Caco-2 (cell line): ENCODE results near the gene PLEKHA1. TPM values are rescaled to one million over a fixed set of nuclear protein-coding genes. Genes with fewer than 3 reads are reported as not detected.

Experiments
- BruUV-seq: library from RNA; stranded (reverse); fragments of 400-500 nt; replicated peaks from 2 replicates; lab custom pipeline; 2021; lab: Mats Ljungman, UMichigan
- CTCF ChIA-PET: fragments of 300-600 bp; sonication (Branson Sonifier 250); formaldehyde crosslinking; loops from one replicate; lab custom pipeline; 2022; ENCODE audit warnings: antibody characterized with exemption; lab: Charles Lee
- POLR2A ChIA-PET: fragments of 300-600 bp; sonication (Branson Sonifier 250); formaldehyde crosslinking; loops from one replicate; lab custom pipeline; 2022; ENCODE audit warnings: antibody characterized with exemption; lab: Charles Lee
- DNase-seq, 2 experiments: peaks; one replicate each; pipeline versions ENCODE4 v3.0.0 to v3.0.0-alpha.2; 2020 to 2022
- H3K27me3 ChIP-seq: replicated peaks from 2 replicates; pipeline ENCODE4 v1.6.0; 2011; ENCODE audit warnings: low read length; ENCODE audit not compliant: control insufficient read depth, insufficient read depth
- H3K36me3 ChIP-seq: 2 replicates; pipeline ENCODE4 v1.5.1; 2011; ENCODE audit warnings: low read length; ENCODE audit not compliant: control insufficient read depth, insufficient read depth
- H3K4me1 ChIP-seq: fragments of 250-450 bp; sonication (Bioruptor Pico); 2 replicates; pipeline ENCODE4 v1.5.1; 2020; ENCODE audit warnings: mild to moderate bottlenecking
- H3K4me3 ChIP-seq: 2 replicates; pipeline ENCODE4 v1.5.1; 2011; ENCODE audit warnings: low read depth, mild to moderate bottlenecking, control low read depth, low read length
- H3K9me3 ChIP-seq: fragments of 250-450 bp; sonication (Bioruptor Pico); 2 replicates; pipeline ENCODE4 v1.5.1; 2020; ENCODE audit warnings: mild to moderate bottlenecking, moderate library complexity
- H3K27ac Mint-ChIP-seq: one replicate; pipeline ENCODE4 v1.8.0; 2022; ENCODE audit warnings: mixed read lengths; ENCODE audit not compliant: unreplicated experiment
- H3K27me3 Mint-ChIP-seq: one replicate; pipeline ENCODE4 v1.8.0; 2022; ENCODE audit warnings: mixed read lengths; ENCODE audit not compliant: insufficient read depth, unreplicated experiment
- H3K36me3 Mint-ChIP-seq: one replicate; pipeline ENCODE4 v1.8.0; 2022; ENCODE audit warnings: mild to moderate bottlenecking, mixed read lengths; ENCODE audit not compliant: insufficient read depth, unreplicated experiment
- H3K4me1 Mint-ChIP-seq: one replicate; pipeline ENCODE4 v1.8.0; 2022; ENCODE audit warnings: low read depth, mixed read lengths; ENCODE audit not compliant: unreplicated experiment
- H3K4me3 Mint-ChIP-seq: one replicate; pipeline ENCODE4 v1.8.0; 2022; ENCODE audit warnings: mild to moderate bottlenecking, moderate library complexity, mixed read lengths; ENCODE audit not compliant: unreplicated experiment
- H3K9me3 Mint-ChIP-seq: one replicate; pipeline ENCODE4 v1.8.0; 2022; ENCODE audit warnings: mixed read lengths; ENCODE audit not compliant: unreplicated experiment
- intact Hi-C: fragments of 100-400 bp; cut with micrococcal nuclease; formaldehyde crosslinking; loops from one replicate; pipeline ENCODE4 v1.10.0; 2022; ENCODE audit not compliant: unreplicated experiment
- microRNA-seq: library from miRNA; unstranded; fragments of <30 nt; microRNA quantifications from one replicate; pipeline ENCODE4 v1.2.0, GENCODE V29; 2022
- total RNA-seq: library from RNA; stranded (reverse); gene quantifications from 2 replicates; pipeline ENCODE4 v1.2.3, GENCODE V29; 2022
- TF ChIP-seq, protein P1 (sequence below), 2 experiments: fragments of 200-600 bp in 1 of 2; IDR thresholded peaks; 1 replicate in 1 of 2; 2 replicates in 1 of 2; pipeline versions ENCODE4 v1.5.1 to v1.8.0; 2011 to 2022; ENCODE audit warnings: antibody characterized with exemption in 1 of 2, control low read depth in 1 of 2, inconsistent platforms in 1 of 2, low read depth in 1 of 2, low read length in 1 of 2, mild to moderate bottlenecking in 1 of 2, moderate library complexity in 1 of 2; ENCODE audit not compliant: insufficient read depth in 1 of 2, severe bottlenecking in 1 of 2, unreplicated experiment in 1 of 2

PLEKHA1 gene
- total RNA-seq, 1 experiment from 2014 or later: 48.4 TPM

DNA sequence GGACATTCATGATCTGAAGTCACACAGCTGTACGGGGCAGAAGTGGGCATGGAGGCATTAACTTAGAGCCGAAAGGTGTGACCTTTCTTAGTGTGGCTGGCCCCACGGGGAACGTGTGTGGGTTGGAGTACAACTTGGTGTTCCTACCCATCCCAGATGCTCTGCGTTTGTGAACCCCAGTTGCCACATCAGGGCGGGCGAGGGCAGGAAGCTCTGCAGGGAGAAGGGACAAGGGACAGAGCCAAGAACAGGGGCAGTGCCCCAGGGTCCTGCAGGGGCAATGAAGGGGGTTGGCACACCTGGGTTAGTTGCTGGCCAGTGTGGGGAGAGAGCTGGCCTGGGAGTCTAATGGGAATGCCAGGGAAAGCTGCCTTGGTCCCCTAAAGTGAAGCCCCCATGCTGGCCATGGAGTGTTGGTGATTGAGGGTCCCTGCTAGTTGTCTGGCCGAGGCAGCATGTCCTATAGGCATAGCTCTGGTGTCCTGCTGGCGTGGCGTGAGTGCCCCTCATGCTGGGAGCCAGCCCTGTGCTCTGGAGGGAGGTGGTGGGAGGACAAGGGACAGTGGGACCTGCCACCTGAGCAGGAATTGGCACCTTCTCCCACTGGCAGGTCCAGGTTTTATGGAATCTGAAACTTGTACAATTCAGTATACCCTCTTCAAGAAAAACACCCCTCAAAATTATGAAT is 105.8 kb downstream of the PLEKHA1 start:
- no TSS peak for BruUV-seq
- no peak for DNase-seq
- Mint-ChIP-seq H3K36me3 (no peaks in the 10 kb centered on the region), H3K4me1 (peaks cover 10% of the 10 kb centered on the region), H3K27ac (no peak overlapping the region), H3K27me3 (no peaks in the 10 kb centered on the region), H3K9me3 (peaks cover 10% of the 10 kb centered on the region), H3K4me3 (no peak overlapping the region)
- TF ChIP-seq, protein P1, sequence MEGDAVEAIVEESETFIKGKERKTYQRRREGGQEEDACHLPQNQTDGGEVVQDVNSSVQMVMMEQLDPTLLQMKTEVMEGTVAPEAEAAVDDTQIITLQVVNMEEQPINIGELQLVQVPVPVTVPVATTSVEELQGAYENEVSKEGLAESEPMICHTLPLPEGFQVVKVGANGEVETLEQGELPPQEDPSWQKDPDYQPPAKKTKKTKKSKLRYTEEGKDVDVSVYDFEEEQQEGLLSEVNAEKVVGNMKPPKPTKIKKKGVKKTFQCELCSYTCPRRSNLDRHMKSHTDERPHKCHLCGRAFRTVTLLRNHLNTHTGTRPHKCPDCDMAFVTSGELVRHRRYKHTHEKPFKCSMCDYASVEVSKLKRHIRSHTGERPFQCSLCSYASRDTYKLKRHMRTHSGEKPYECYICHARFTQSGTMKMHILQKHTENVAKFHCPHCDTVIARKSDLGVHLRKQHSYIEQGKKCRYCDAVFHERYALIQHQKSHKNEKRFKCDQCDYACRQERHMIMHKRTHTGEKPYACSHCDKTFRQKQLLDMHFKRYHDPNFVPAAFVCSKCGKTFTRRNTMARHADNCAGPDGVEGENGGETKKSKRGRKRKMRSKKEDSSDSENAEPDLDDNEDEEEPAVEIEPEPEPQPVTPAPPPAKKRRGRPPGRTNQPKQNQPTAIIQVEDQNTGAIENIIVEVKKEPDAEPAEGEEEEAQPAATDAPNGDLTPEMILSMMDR (IDR thresholded peaks at IDR 0.05; ENCODE audit: insufficient read depth in 1 of 2, low read depth in 1 of 2, low read length in 1 of 2, severe bottlenecking in 1 of 2, unreplicated experiment in 1 of 2): no peak
- H3K36me3 ChIP-seq: no peaks in the 10 kb centered on the region
- ChIA-PET CTCF (interaction anchor here (1.1 kb wide), 1 partner anchor 181 kb away, joined by 3 read pairs; no protein-coding TSS in a partner anchor), POLR2A (no interaction called here)
- intact Hi-C loops: no loop called here
- H3K4me3 ChIP-seq: no peak overlapping the region
- no peaks in the 10 kb centered on the region; the same call in 1 of the 2 replicates for H3K27me3 ChIP-seq
- peaks cover 13% of the 10 kb centered on the region; the same call in 1 of the 2 replicates for H3K4me1 ChIP-seq
- peaks cover 4% of the 10 kb centered on the region; the same call in 1 of the 2 replicates for H3K9me3 ChIP-seq

DNA sequence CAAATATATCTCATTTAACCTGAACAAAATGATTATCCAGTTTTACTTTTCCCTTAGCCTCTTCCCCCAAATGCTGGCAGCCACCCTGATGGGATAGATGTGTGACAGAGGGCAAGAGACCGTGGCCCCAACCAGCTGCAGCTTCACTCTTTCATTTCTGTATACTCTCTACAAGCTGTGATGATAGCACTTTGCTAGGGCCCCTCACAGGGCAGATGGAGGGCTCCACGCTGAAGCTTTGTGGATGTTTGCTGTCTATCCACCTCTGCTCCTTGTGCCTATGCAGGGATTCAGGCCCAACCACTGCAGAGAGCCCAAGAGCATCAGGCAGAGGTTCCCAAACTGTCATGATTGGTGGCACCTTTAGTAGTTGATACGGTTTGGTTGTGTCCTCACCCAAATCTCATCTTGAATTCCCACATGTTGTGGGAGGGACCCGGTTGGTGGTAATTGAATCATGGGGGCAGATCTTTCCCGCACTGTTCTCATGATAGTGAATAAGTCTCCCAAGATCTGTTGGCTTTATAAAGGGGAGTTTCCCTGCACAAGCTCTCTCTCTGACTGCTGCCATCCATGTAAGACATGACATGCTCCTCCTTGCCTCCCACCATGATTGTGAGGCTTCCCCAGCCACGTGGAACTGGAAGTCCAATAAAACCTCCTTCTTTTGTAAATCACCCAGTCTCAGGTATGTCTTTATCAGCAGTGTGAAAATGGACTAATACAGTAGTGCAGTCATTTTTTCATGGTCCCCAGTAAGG is 107.0 kb downstream of the PLEKHA1 start:
- no peak for DNase-seq
- intact Hi-C loops: no loop called here
- no peaks in the 10 kb centered on the region for H3K36me3 ChIP-seq
- Mint-ChIP-seq H3K4me3 (no peak overlapping the region), H3K4me1 (peaks cover 1% of the 10 kb centered on the region), H3K9me3 (peaks cover 10% of the 10 kb centered on the region), H3K36me3 (no peaks in the 10 kb centered on the region), H3K27ac (no peak overlapping the region), H3K27me3 (no peaks in the 10 kb centered on the region)
- no peak overlapping the region for H3K4me3 ChIP-seq
- CTCF ChIA-PET: no interaction called here
- H3K9me3 ChIP-seq: peaks cover 4% of the 10 kb centered on the region; the same call in 1 of the 2 replicates
- no peaks in the 10 kb centered on the region; the same call in 1 of the 2 replicates for H3K27me3 ChIP-seq
- BruUV-seq: no TSS peak
- TF ChIP-seq, protein P1 (IDR thresholded peaks at IDR 0.05; ENCODE audit: insufficient read depth in 1 of 2, low read depth in 1 of 2, low read length in 1 of 2, severe bottlenecking in 1 of 2, unreplicated experiment in 1 of 2): no peak
- POLR2A ChIA-PET: no interaction called here
- H3K4me1 ChIP-seq: peaks cover 2% of the 10 kb centered on the region; the same call in 1 of the 2 replicates

Small RNA genes within 50 kb of the gene (microRNA-seq; reads per million reads assigned to microRNA genes)
- gene MIR3941: 0.74 reads per million

Other genes starting within 250 kb of the PLEKHA1 start
- not detected in 2 replicates for gene BTBD16, start 103.4 kb upstream of the PLEKHA1 start, total RNA-seq
- not detected in 2 replicates for gene ARMS2, start 79.9 kb downstream of the PLEKHA1 start, total RNA-seq
- gene HTRA1, start 86.8 kb downstream of the PLEKHA1 start, total RNA-seq: 0.70 and 1.1 TPM in 2 replicates
- not detected in 2 replicates for gene DMBT1, start 186.0 kb downstream of the PLEKHA1 start, total RNA-seq